Aorta (tissue), 5 donors: ENCODE results near the gene PHIP. TPM values are rescaled to one million over a fixed set of nuclear protein-coding genes. Genes with fewer than 3 reads are reported as not detected.
A peak's percentile ranks its signal among the peaks of the same experiment; 100 is the strongest.
"Not testable (repeated sequence)": the region's sequence is repeated elsewhere in the genome, so short reads cannot be mapped to it uniquely, and the experiment has no call there.

Source experiments
- ATAC-seq: fragments of 200-7000 bp; cut with Tn5 transposase; one replicate; pipeline ENCODE4 v1.9.1; 2022; ENCODE audit warnings: moderate library complexity; ENCODE audit not compliant: low FRiP score
- DNase-seq, 2 donors: peaks; one replicate each; pipeline ENCODE4 v3.0.0-alpha.2; 2020
- H3K27ac ChIP-seq, 2 donors: one replicate each; pipeline ENCODE4 v1.5.1; 2013; ENCODE audit warnings: low read length in 2 of 2, mild to moderate bottlenecking in 2 of 2, moderate library complexity in 2 of 2, control low read depth in 1 of 2, inconsistent platforms in 1 of 2, low read depth in 1 of 2
- H3K27me3 ChIP-seq, 2 donors: one replicate each; pipeline ENCODE4 v1.6.1; 2013; ENCODE audit warnings: control low read depth in 1 of 2, low read length in 1 of 2, mild to moderate bottlenecking in 1 of 2, moderate library complexity in 1 of 2; ENCODE audit not compliant: insufficient read depth in 2 of 2, control insufficient read depth in 1 of 2
- H3K36me3 ChIP-seq, 2 donors: one replicate each; pipeline ENCODE4 v1.6.1; 2013; ENCODE audit warnings: control low read depth in 1 of 2, low read length in 1 of 2, mild to moderate bottlenecking in 1 of 2; ENCODE audit not compliant: insufficient read depth in 2 of 2, control insufficient read depth in 1 of 2
- H3K4me1 ChIP-seq, 2 donors: one replicate each; pipeline ENCODE4 v1.6.1; 2013; ENCODE audit warnings: low read length in 2 of 2, control low read depth in 1 of 2, mild to moderate bottlenecking in 1 of 2, moderate library complexity in 1 of 2; ENCODE audit not compliant: insufficient read depth in 2 of 2, control insufficient read depth in 1 of 2
- H3K4me3 ChIP-seq, 2 donors: one replicate each; pipeline ENCODE4 v1.5.1; 2013; ENCODE audit warnings: low read length in 2 of 2, control low read depth in 1 of 2, mild to moderate bottlenecking in 1 of 2
- H3K9me3 ChIP-seq: one replicate; pipeline ENCODE4 v1.6.1; 2013; ENCODE audit warnings: mild to moderate bottlenecking, low read length; ENCODE audit not compliant: control insufficient read depth
- WGBS, 2 donors: extraction: QIAGEN DNeasy Blood & Tissue Kit; methylation state at CpG; one replicate each; pipeline ENCODE4 v1.1.7; 2013; 5-methylcytosine and 5-hydroxymethylcytosine counted together
- intact Hi-C, 2 donors: fragments of 100-400 bp; cut with DNase I; formaldehyde crosslinking; loops; one replicate each; pipeline versions ENCODE4 v1.14.2 to v1.15.0; 2022
- polyA plus RNA-seq, 2 donors: library from polyadenylated mRNA; stranded (reverse); fragments of 200-250 nt; gene quantifications; one replicate each; pipeline ENCODE4 v1.2.3, GENCODE V29; 2013
- total RNA-seq, 2 donors: library from RNA; stranded (reverse); fragmentation: NEBNext Ultra II Directional; extraction: Animal tissue kit (Norgen Biotek cat#: 25700); gene quantifications; one replicate each; pipeline ENCODE4 v1.2.1, GENCODE V29; 2021
- donor health status: healthy with polysubstance abuse.
- donor health status: Bipolar disorder and iron deficiency.
- donor health status: DM: no; HTN: no; CAD: no.
- donor health status: DM: no; HTN: no; CAD: no.
- donor health status: DM: yes; HTN: yes; CAD: no.

PHIP gene
- total and polyA plus RNA-seq, 4 donors, result 2.9 to 38.0 (median 21.0) TPM

GRCh38 chr6:78925317-78925716, 152.7 kb downstream of the PHIP start:
- Histone ChIP-seq H3K27ac (no peak overlapping the region), H3K36me3 (no peaks in the 10 kb centered on the region), H3K4me1 (no peaks in the 10 kb centered on the region), H3K27me3 (no peaks in the 10 kb centered on the region), H3K9me3 (no peaks in the 10 kb centered on the region), H3K4me3 (no peak overlapping the region)
- intact Hi-C loops, result no loop called here
- 88 to 91% methylated on average over 3 of the region's 3 CpGs for WGBS, 2 donors
- DNase-seq (no peak), ATAC-seq (no peak)

GRCh38 chr6:78921168-78921567, 156.9 kb downstream of the PHIP start:
- DNase-seq, H3K4me1 ChIP-seq, H3K36me3 ChIP-seq, ATAC-seq, H3K4me3 ChIP-seq, H3K27ac ChIP-seq, intact Hi-C loops, H3K27me3 ChIP-seq, H3K9me3 ChIP-seq: not testable (repeated sequence)
- WGBS, 2 donors, result 84 to 98% methylated on average over 10 of the region's 10 CpGs

- no peak for ATAC-seq
- Histone ChIP-seq H3K27ac (no peak overlapping the region), H3K36me3 (no peaks in the 10 kb centered on the region), H3K4me3 (no peak overlapping the region), H3K27me3 (no peaks in the 10 kb centered on the region), H3K9me3 (no peaks in the 10 kb centered on the region), H3K4me1 (no peaks in the 10 kb centered on the region)
- WGBS, 2 donors, result 92 to 97% methylated on average over 1 of the region's 1 CpG
- no peak for DNase-seq
- intact Hi-C loops, result no loop called here
Observed at GRCh38 chr6:78917788-78918187, 160.3 kb downstream of the PHIP start.

- ATAC-seq (no peak), DNase-seq (no peak)
- Histone ChIP-seq H3K27ac (no peak overlapping the region), H3K27me3 (no peaks in the 10 kb centered on the region), H3K4me1 (no peaks in the 10 kb centered on the region), H3K9me3 (no peaks in the 10 kb centered on the region), H3K36me3 (no peaks in the 10 kb centered on the region), H3K4me3 (no peak overlapping the region)
- 92 to 95% methylated on average over 3 of the region's 3 CpGs for whole genome bisulfite sequencing, 2 donors
- intact Hi-C loops, result no loop called here
Observed at GRCh38 chr6:78916411-78916810, 161.6 kb downstream of the PHIP start.

GRCh38 chr6:78911218-78911940, 166.7 kb downstream of the PHIP start:
- WGBS, 2 donors, result 76 to 77% methylated on average over 9 of the region's 9 CpGs
- intact Hi-C loops, result no loop called here
- Histone ChIP-seq H3K9me3 (peaks cover 1% of the 10 kb centered on the region), H3K4me1 (no peaks in the 10 kb centered on the region), H3K27ac (no peak overlapping the region), H3K27me3 (no peaks in the 10 kb centered on the region), H3K36me3 (no peaks in the 10 kb centered on the region), H3K4me3 (no peak overlapping the region)
- DNase-seq (no peak), ATAC-seq (no peak)

- Histone ChIP-seq H3K36me3 (no peaks in the 10 kb centered on the region), H3K27ac (no peak overlapping the region), H3K4me3 (no peak overlapping the region), H3K27me3 (no peaks in the 10 kb centered on the region), H3K9me3 (peaks cover 1% of the 10 kb centered on the region), H3K4me1 (no peaks in the 10 kb centered on the region)
- DNase-seq (peak; percentile 52 to 77), ATAC-seq (peak; percentile 79)
- intact Hi-C loops, result no loop called here
- 3 to 4% methylated on average over 49 of the region's 49 CpGs for WGBS, 2 donors
Observed at GRCh38 chr6:78910591-78911171, 167.4 kb downstream of the PHIP start.

- peak; percentile 19 for ATAC-seq
- intact Hi-C loops, result no loop called here
- no peak overlapping the region for H3K4me3 ChIP-seq
Observed at GRCh38 chr6:78910010-78910409, 168.0 kb downstream of the PHIP start.

GRCh38 chr6:78909391-78909790, 168.7 kb downstream of the PHIP start:
- DNase-seq (no peak), ATAC-seq (no peak)
- Histone ChIP-seq H3K36me3 (no peaks in the 10 kb centered on the region), H3K27me3 (no peaks in the 10 kb centered on the region), H3K27ac (no peak overlapping the region), H3K4me1 (no peaks in the 10 kb centered on the region), H3K4me3 (no peak overlapping the region), H3K9me3 (peaks cover 1% of the 10 kb centered on the region)
- intact Hi-C loops, result no loop called here
- WGBS, 2 donors, result 51 to 53% methylated on average over 3 of the region's 3 CpGs

More at GRCh38 chr6:78910010-78910409, 168.0 kb downstream of the PHIP start:
- H3K4me1 ChIP-seq, result no peaks in the 10 kb centered on the region
- H3K27me3 ChIP-seq, result no peaks in the 10 kb centered on the region
- H3K27ac ChIP-seq, result no peak overlapping the region
- peaks cover 1% of the 10 kb centered on the region for H3K9me3 ChIP-seq
- H3K36me3 ChIP-seq, result no peaks in the 10 kb centered on the region
- 88 to 93% methylated on average over 10 of the region's 10 CpGs for WGBS, 2 donors
- no peak for DNase-seq

- no peak overlapping the region for H3K27ac ChIP-seq
- DNase-seq (no peak), ATAC-seq (no peak)
- no peak overlapping the region for H3K4me3 ChIP-seq
- intact Hi-C loops, result no loop called here
- H3K27me3 ChIP-seq, result no peaks in the 10 kb centered on the region
- peaks cover 1% of the 10 kb centered on the region for H3K9me3 ChIP-seq
- H3K36me3 ChIP-seq, result no peaks in the 10 kb centered on the region
- H3K4me1 ChIP-seq, result no peaks in the 10 kb centered on the region
- 86 to 88% methylated on average over 2 of the region's 2 CpGs for WGBS, 2 donors
Observed at GRCh38 chr6:78908621-78909020, 169.4 kb downstream of the PHIP start.
